HG03060 (cell line): Measurements from ENCODE around the gene ERO1B.

Experiments used
- ATAC-seq: cut with Tn5 transposase; IDR thresholded peaks from one replicate; pipeline ENCODE4 v1.9.1; 2021; ENCODE audit warnings: low read depth, moderate number of reproducible peaks; ENCODE audit not compliant: unreplicated experiment

ERO1B gene

DNA sequence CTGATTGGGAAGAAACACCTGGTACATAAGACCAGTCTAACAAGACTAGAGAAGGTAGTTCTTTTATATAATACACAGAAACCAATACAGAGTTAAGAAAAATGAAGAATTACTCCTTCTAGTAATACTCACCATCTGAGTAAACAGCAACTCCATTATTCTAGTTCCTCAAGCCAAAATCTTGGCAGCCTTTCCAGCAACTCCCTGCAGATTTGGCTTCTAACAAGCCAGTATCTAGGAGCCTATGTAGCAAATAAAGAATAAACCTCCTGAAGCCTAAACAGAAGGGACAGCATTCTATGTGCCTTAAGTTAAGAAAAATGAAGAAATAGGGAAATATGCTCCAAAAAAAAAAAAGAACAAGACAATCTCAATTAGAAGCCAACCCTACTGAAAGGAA lies 24.5 kb downstream of the ERO1B start:
- ATAC-seq, result no peak

DNA sequence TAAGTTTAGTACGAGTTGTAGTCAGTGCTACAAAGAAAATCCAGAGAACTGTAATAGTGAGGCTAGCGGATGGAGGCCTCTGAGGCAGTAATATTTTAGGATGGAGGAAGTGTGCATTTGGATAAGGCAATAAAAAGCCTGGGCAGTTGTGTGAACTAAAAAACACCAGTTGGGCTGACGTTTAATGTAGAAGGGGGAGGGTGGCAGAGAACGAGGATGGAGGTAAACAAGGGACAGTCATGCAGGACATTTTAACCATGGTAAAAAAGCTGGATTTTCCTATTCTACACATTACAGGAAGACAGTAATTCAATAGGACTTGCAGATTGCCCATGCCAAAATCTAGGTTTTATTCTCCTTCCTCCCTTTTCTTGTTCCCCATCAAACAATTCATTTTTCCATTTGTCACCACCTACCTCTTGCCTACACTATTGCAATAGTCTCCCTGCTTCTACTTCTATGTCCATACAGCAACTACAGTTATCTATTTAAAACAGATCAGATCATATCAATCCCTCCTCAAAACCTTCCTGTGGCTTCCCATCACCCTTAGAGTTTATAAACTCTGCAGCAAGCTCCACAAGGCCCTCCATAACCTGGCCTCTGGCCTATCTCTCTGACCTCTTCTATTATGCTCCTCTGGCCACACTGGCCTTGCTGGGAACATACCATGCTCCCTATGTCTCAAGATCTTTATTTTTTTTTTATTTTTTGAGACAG lies 27.7 kb downstream of the ERO1B start:
- ATAC-seq, result no peak

DNA sequence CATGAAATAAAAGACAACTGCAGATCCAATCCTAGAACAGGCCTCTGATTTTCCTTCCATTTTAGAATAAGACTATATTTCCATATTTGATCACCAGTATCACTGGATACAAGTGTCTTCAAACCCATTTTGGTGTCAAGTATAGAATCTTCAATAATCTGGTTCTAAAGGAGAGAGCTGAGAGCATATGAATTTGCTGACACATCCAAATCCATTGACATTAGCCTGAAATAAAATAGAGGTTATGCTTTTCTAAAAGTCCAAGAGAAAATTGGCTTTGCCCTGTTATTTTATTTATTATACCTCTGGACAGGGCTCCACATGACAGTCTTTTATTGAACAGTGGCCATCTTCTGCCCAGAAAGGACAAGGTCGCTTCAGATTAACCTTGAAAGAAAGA lies 28.6 kb downstream of the ERO1B start:
- ATAC-seq, result no peak

DNA sequence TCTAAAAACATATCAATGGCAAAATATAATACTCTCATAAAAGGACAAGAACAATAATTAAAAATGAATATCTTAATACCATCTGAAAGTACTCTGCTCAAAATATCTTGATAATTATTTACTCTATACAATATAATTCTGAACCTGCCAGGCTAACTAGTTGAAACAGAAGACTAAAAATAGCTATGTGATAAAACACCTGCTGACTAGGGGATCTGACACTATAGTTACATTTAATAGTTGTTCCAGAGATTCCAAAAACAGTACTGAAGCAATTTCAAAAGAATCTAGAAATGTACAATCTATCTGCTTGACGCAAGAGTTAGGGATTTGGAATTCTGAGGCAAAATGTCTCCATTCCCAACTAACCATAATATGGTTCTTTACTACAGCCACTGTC lies 30.2 kb downstream of the ERO1B start:
- no peak for ATAC-seq

DNA sequence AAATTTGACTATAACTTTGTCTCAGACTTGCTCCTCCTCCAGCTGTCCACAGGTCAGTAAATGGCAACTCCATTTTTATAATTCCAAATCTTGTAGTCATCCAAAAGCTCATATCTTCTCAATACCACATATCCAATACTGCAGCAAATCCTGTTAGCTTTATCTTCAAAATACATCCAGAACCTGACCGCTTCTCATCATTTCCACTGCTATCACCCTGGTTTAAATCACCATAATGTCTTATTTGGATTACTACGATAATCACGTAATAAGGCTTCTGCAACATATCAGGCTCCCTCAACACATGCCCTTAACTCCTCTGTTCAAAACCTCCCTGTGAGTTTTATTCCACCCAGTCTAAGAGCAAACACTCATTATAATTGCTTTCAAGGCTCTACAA lies 34.5 kb downstream of the ERO1B start:
- ATAC-seq, result no peak

DNA sequence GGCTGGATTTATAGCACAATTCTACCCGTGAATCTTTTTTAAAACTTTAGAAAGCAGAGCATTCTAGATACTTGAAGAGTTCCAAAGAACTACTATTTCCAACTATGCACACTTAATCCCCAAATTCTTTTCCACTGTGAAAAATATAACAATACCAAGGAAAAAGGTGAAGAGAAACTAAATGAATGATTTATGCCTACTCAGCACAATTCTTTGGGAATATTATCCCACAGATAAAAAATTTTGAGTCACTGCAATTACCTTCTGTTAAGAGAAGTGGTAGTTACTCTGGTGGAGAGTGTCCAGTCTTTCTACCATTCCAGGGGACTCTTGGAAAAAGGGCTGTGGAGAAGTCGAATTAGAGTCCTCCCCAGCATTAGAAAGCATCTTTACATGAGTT lies 39.2 kb downstream of the ERO1B start:
- ATAC-seq, result no peak

DNA sequence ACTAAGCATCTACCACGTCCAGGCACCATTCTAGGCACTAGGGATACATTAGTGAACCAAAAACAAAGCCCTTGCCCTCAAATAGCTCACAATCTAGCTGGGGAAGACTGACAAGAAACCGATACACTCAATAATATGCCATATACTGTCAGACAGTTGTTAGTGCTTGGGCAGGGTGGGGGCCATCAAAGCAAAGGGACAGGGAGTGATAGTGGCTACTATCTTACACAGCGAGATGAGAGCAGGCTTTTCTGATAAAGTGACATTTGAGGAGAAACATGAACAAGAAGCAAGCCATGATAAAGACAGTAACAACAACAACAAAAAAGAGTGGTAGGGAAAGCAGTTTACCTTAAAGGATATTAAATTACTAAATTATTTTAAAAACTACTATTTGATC lies 41.1 kb downstream of the ERO1B start:
- no peak for ATAC-seq

DNA sequence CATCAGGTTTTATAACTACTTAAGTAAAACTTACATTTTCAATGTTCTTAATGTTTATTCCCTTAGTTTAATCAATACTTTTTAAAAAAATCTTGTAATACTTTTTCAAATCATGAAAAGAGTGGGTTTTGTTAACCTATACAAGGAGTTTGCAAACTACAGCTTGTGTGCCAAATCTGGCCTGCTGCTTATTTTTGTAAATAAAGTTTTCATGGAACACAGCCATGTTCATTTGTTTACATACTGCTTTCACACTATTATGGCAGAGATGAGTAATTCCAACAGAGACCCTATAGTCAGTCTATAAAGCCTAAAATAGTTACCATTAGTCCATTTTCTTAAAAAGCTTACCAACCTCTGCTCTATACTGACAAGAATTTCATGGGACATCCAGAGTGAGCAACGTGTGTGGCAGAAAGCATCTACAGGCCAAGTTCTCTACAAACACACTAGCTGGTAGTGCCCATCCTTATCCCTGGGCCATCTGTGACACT lies 42.6 kb downstream of the ERO1B start:
- ATAC-seq, result no peak

DNA sequence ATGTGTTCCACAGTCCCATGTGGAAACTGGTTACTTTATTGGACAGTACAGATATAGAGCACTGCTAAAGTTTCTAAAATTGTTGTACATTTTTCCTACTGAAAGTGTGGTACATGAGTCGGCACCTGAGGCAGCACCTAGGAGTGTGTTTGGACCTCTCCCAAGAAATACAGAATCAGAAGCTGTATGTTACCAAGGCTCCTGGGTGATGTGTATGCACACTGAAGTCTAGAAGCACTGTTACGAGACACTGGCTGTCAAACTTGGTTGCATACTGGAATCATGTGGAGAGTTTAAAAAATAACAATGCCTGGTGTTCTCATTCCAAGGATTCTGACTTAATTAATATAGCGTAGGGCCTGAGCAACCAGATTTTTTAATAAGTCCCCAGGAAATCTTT lies 46.6 kb downstream of the ERO1B start:
- ATAC-seq, result no peak

DNA sequence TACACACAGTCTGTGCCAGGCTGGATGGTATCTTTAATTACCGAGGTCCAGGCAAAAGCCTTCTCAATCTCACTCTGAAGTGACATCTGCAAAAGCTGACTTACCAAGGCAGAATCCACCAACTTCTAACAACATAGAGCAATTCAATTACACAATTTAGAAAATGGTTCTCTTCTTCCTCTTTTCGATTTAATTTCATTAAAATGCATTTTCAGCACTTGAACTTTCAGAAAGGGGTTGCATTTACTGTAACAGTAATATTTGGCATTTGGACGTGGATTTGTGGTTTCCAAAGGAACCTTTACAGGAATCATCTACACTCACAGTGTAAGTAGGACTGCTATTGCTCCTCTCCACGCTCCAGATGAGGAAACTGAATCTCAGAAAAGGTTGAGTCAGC lies 53.3 kb downstream of the ERO1B start:
- ATAC-seq, result no peak

DNA sequence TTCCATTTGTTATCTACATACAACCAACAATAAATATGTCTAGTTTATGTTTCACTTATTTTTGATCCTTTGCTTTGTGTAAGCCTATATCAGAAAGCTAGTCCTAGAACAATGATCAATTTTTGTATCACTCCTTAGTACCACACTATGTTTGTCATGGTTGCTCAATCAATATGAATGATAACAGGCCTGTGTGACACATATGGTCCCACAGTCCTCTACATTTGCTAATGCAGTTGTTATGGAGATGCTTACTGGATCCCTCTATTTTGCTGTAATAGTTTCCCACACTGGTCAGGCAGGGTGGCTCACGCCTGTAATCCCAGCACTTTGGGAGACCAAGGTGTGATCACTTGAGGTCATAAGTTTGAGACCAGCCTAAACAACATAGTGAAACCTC lies 59.1 kb downstream of the ERO1B start:
- no peak for ATAC-seq

DNA sequence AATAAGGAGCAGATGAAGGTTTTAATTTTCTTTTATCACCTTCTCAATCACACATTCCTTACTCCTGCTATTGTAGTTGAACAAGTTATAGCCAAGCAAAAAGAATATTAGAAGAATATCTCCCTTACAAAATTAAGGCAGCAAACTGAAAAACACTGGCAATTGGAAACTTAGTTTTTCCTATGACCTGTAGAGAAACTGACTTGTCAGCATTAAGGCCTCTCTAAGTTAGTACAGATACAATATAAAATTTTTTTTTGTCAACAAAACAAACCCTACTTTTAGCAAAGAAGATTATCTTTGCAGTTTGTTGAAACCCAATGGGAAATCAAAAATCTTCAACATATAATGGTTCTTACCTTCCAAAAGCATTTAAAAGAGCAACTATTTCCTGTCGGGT lies 61.3 kb downstream of the ERO1B start:
- no peak for ATAC-seq

DNA sequence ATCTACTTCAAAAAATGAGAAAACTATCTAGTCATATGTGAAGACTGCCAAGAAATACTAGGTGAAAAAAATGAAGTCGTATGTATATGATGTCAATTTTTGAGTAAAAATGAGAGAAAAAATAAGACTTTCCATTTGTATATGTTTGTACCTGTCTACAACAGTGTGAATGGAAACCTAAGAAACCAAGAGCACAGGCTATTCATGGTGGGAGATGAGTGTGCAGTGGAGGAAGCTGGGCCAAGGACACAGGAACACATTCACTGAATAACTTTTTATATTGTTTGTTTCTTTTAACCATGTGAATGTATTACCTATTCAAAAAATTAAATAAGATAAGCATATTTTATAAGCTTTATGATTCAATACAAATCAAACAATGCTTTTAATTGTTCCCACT lies 67.0 kb downstream of the ERO1B start:
- ATAC-seq, result no peak

DNA sequence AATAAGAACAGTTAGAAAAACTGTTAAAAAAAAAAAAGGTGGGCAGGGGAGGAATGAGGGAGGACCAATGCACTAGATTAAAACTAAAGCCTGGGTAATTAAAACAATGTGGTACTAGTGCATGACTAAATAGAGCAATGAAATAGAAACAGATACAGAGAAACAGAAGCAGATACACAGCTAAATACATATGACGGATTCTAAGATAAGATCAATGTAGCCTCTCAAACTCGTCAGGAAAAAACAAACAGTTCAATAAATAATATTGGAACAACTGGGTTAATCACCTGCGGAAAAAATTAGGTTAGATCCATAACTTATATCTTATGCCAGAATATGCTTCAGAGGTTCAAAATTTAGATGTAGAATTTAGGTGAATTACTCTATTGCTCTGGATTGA lies 68.2 kb downstream of the ERO1B start:
- ATAC-seq, result no peak

DNA sequence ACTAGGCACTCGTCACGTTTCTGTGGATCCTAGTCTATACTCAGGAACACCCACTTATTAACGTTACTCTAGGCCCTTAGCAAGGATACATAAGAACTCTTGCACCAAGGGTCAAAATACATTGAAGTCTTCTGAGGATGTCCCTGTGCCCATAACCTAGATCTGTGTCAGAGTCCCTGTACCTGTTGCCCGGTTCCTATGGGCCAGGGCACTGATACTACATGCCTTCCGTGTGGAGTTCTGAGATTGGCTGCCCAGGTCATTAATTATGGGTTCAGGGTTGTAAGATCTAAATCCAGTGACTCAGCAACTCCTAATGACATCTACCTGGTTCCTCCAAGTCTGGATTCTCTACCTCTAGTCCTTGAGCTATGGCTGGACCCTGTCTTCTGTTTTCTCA lies 69.9 kb downstream of the ERO1B start:
- ATAC-seq, result no peak

DNA sequence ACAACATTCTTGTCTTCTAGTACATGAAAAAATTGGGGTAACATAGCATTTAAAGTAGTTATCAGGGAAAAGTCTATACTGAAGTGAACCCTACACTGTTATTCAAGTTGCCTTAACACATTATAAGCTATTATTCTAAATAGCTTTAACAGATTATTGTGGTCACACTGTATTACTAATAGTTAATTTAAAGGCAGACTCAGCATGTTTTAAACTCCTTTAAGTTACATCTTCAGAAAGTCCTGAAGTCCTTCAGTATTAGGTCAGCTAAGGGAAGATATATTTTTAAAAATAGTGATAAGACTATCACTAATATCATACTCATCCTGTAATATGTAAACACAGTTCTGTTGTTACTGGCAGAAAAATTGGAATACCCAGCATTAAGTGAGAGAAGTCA lies 72.0 kb downstream of the ERO1B start:
- ATAC-seq, result no peak

DNA sequence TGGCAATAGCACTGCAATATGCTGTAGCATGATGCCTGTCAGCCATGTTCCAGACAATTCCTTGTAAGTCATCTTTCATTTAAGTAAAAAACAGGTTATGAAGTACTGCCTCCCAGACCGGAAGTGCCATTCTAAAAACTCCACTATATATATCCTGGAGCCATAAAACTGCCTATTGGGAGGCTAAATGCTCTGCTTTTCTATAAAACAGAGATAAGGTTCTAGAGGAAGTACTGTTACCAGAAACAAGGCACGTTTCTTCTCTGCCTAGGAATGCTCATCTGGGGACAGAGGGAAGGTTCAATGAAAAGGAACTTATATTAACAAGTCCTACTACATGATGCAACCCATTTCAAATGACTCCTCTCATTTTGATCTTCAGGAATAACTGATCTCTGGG lies 72.6 kb downstream of the ERO1B start:
- no peak for ATAC-seq

DNA sequence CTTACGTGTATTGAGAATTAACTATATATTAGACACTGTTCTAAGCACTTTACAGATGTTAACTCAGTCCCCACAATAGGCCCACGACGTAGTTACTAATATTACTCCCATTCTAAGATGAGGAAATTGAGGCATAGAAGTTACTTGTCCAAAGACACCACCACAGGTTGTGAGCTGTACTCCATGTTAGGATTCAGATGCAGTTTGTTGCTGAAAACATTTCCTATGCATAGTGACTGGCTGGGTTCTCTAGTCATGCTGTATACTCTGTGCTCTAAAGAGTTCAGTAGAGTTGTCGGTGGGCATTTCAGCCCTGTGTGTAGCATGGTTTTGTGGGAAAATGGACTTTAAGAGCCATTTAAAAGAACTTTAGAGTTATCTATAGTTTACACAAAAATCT lies 74.2 kb downstream of the ERO1B start:
- no peak for ATAC-seq

DNA sequence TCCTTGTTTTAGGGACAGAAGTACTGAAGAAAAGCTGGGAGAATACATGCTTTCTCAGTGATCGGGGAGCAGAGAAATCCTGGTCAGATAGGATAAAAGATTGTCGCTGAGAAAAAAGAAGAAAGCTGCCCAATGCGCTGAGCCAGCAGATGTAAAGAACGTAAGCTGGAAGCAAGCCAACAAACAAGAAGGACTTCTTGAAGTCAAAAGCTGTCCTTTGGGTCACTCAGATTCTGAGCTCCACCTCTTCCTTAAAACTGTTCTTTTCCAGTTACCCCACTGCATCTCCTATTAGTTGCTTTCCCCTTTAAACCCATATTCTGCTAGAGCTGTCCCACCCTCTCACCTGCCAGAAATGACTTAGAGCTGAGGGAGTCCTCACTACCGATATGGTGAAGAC lies 74.6 kb downstream of the ERO1B start:
- no peak for ATAC-seq

DNA sequence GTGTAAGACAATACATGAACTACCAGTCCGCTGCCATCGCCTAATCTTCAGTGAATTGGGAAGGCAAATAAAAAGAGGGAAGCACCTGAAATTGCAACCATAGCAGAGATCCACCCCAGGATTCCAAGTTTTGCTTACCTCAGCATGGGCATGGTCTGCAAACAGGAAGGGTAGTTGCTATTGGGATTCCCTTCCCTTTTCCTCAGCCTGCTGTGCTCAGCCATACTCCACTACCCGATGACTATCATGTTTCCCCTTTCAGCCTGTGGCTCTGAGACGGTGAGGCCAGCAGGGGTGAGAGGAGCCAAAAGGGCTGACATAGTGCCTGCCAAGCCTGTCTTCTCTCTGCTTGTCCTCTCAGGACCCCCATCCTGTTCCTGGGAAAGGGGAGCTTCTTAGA lies 75.2 kb downstream of the ERO1B start:
- no peak for ATAC-seq

DNA sequence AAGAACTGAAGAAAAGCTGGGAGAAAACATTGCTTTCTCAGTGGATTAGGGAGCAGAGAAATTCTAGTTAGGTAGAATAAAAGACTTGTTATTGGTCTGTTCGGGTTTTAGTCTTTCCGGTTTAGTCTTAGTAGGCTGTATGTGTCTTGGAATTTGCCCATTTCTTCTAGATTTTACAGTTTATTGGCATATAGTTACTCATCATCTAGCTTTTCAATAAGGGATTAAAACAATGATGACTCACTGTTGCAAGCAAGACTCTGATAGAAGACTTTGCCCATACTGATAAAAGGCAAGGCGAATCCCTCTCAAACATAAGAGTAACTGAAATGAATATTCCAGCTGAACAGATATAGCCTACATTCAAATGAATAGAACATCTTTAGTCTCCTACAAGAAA lies 77.1 kb downstream of the ERO1B start:
- no peak for ATAC-seq

DNA sequence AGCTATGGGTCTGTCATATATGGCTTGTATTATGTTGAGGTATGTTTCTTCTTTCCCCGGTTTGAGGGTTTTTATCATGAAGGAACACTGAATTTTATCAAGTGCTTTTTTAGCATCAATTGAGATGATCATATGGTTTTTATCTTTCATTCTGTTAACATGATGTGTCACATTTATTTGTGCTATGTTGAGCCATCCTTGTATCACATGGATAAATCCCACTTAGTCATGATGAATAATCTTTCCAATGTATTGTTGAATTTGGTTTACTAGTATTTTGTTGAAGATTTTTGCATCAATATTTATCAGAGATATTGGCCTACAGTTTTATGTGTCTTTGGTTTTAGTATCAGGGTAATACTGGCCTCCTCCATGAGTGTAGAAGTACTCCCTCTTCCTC lies 77.7 kb downstream of the ERO1B start:
- no peak for ATAC-seq

DNA sequence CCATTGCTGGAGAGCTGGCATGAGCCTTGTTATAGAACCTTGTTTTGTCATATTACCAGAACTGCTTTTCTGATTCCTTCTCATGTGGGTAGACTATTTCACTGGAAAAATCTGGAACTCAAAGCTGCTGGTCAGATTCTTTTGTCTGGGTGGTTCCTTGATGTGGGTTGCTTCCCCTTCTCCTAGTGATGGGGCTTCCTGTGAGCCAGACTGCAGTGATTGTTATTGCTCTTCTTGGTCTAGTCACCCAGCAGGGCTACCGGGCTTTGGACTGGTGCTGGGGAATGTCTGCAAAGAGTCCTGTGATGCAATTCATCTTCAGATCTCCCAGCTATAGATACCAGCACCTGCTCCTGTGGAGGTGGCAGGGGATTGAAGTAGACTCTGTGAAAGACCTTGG lies 80.0 kb downstream of the ERO1B start:
- ATAC-seq, result no peak
